IMR-90 (cell line): ENCODE data around the gene NAA80.

ENCODE experiments used
- CTCF ChIP-seq: conservative IDR thresholded peaks from 2 replicates; pipeline ENCODE4 v1.5.1; 2012; ENCODE audit warnings: mild to moderate bottlenecking, low read depth, low read length, improper control_type of control experiment
- MAFK ChIP-seq: IDR thresholded peaks from 2 replicates; pipeline ENCODE4 v1.6.1; 2012; ENCODE audit warnings: low read depth, low read length, improper control_type of control experiment
- POLR2A ChIP-seq: IDR thresholded peaks from 2 replicates; pipeline ENCODE4 v1.6.1; 2012; ENCODE audit warnings: mild to moderate bottlenecking, low read depth, low read length
- RAD21 ChIP-seq: IDR thresholded peaks from 2 replicates; pipeline ENCODE4 v1.6.1; 2012; ENCODE audit warnings: low read length, improper control_type of control experiment
- USF2 ChIP-seq: fragments of 150-350 bp; IDR thresholded peaks from 2 replicates; pipeline ENCODE4 v1.6.1; 2017; ENCODE audit warnings: mild to moderate bottlenecking, antibody characterized with exemption, low read length, low read depth

GRCh38 chr3:50296721-50297383 lies 2.4 kb downstream of the NAA80 start:
- TF ChIP-seq CTCF (no peak), RAD21 (no peak), POLR2A (no peak), MAFK (no peak), USF2 (no peak)
